Neural cell (in vitro differentiated cells): Measurements from ENCODE around the gene MEF2D. TPM values are rescaled to one million over a fixed set of nuclear protein-coding genes. Genes with fewer than 3 reads are reported as not detected.

Experiments used
- H2AFZ ChIP-seq: fragments of 200-600, 300-800 bp; sonication (generic), shearing (Covaris generic); 2 replicates; pipeline ENCODE4 v1.6.0; 2014; ENCODE audit warnings: low read depth, mild to moderate bottlenecking, antibody characterized with exemption, low read length, moderate library complexity
- H3F3A ChIP-seq: fragments of 200-600 bp; shearing (Covaris generic); 2 replicates; pipeline ENCODE4 v1.6.1; 2016; ENCODE audit warnings: mild to moderate bottlenecking, moderate library complexity, mixed read lengths, antibody characterized with exemption, low read length; ENCODE audit not compliant: insufficient read depth, poor library complexity, severe bottlenecking
- H3K27ac ChIP-seq: fragments of 200-600, 300-800 bp; sonication (generic), shearing (Covaris generic); 2 replicates; pipeline ENCODE4 v1.5.1; 2014; ENCODE audit warnings: mild to moderate bottlenecking, low read length, moderate library complexity
- H3K27me3 ChIP-seq: fragments of 300-800, 200-600 bp; sonication (generic), shearing (Covaris generic); 2 replicates; pipeline ENCODE4 v1.6.0; 2014; ENCODE audit warnings: mild to moderate bottlenecking, low read depth, low read length, moderate library complexity; ENCODE audit not compliant: insufficient read depth
- H3K36me3 ChIP-seq: fragments of 300-800, 200-600 bp; sonication (generic), shearing (Covaris generic); 2 replicates; pipeline ENCODE4 v1.5.1; 2014; ENCODE audit warnings: mild to moderate bottlenecking, antibody characterized with exemption, low read length, moderate library complexity; ENCODE audit not compliant: insufficient read depth
- H3K4me2 ChIP-seq: fragments of 300-800, 200-600 bp; sonication (generic), shearing (Covaris generic); 2 replicates; pipeline ENCODE4 v1.6.0; 2014; ENCODE audit warnings: mild to moderate bottlenecking, low read length
- H3K4me3 ChIP-seq: fragments of 300-800, 200-600 bp; sonication (generic), shearing (Covaris generic); 2 replicates; pipeline ENCODE4 v1.5.1; 2014; ENCODE audit warnings: mild to moderate bottlenecking, low read length, moderate library complexity
- H3K79me2 ChIP-seq: fragments of 200-600 bp; shearing (Covaris generic); replicated peaks from 2 replicates; pipeline ENCODE4 v1.6.0; 2014; ENCODE audit warnings: mild to moderate bottlenecking, low read length, moderate library complexity; ENCODE audit not compliant: insufficient read depth
- H3K9ac ChIP-seq: fragments of 300-800, 200-600 bp; sonication (generic), shearing (Covaris generic); 2 replicates; pipeline ENCODE4 v1.6.1; 2016; ENCODE audit warnings: mild to moderate bottlenecking, low read length, mixed read lengths
- H3K9me2 ChIP-seq: fragments of 200-600 bp; shearing (Covaris generic); 2 replicates; pipeline ENCODE4 v1.6.1; 2016; ENCODE audit warnings: mild to moderate bottlenecking, low read length, mixed read lengths; ENCODE audit not compliant: insufficient read depth
- H3K9me3 ChIP-seq: fragments of 200-600, 300-800 bp; sonication (generic), shearing (Covaris generic); 2 replicates; pipeline ENCODE4 v1.6.1; 2016; ENCODE audit warnings: mild to moderate bottlenecking, mixed run types, low read length, moderate library complexity, mixed read lengths
- H4K20me1 ChIP-seq: fragments of 200-600 bp; shearing (Covaris generic); 2 replicates; pipeline ENCODE4 v1.6.1; 2016; ENCODE audit warnings: mild to moderate bottlenecking, mixed run types; ENCODE audit not compliant: insufficient read depth
- CTCF ChIP-seq: fragments of 450-650 bp; IDR thresholded peaks from 2 replicates; pipeline ENCODE4 v1.5.1; 2014; ENCODE audit warnings: antibody characterized with exemption, mild to moderate bottlenecking, moderate library complexity; ENCODE audit not compliant: poor library complexity, severe bottlenecking
- EP300 ChIP-seq: fragments of 450-650 bp; conservative IDR thresholded peaks from 2 replicates; pipeline ENCODE4 v1.6.1; 2014; ENCODE audit warnings: antibody characterized with exemption, mild to moderate bottlenecking, moderate library complexity; ENCODE audit not compliant: poor library complexity, severe bottlenecking
- EZH2 ChIP-seq: fragments of 200-600, 300-800 bp; shearing (Covaris generic), sonication (generic); IDR thresholded peaks from 2 replicates; pipeline ENCODE4 v1.6.1; 2014; ENCODE audit warnings: antibody characterized with exemption, low read length, borderline replicate concordance, mild to moderate bottlenecking; ENCODE audit not compliant: insufficient read depth, poor library complexity, severe bottlenecking
- MXI1 ChIP-seq: fragments of 450-650 bp; conservative IDR thresholded peaks from 2 replicates; pipeline ENCODE4 v1.6.1; 2014; ENCODE audit warnings: antibody characterized with exemption, mild to moderate bottlenecking; ENCODE audit not compliant: poor library complexity, severe bottlenecking
- POLR2AphosphoS5 ChIP-seq: IDR thresholded peaks from 2 replicates; pipeline ENCODE4 v1.6.1; 2012
- RAD21 ChIP-seq: fragments of 450-650 bp; conservative IDR thresholded peaks from 2 replicates; pipeline ENCODE4 v1.6.1; 2014; ENCODE audit warnings: antibody characterized with exemption, mild to moderate bottlenecking, moderate library complexity
- REST ChIP-seq: IDR thresholded peaks from 2 replicates; pipeline ENCODE4 v1.6.1; 2012; ENCODE audit warnings: borderline replicate concordance
- SMC3 ChIP-seq: fragments of 450-650 bp; conservative IDR thresholded peaks from 2 replicates; pipeline ENCODE4 v1.6.1; 2014; ENCODE audit warnings: antibody characterized with exemption, mild to moderate bottlenecking, moderate library complexity; ENCODE audit not compliant: poor library complexity
- TAF1 ChIP-seq: IDR thresholded peaks from 2 replicates; pipeline ENCODE4 v1.6.1; 2012; ENCODE audit warnings: low read depth
- polyA plus RNA-seq: library from polyadenylated mRNA; depleted of rRNA; stranded (reverse); fragments of >200 nt; gene quantifications from 2 replicates; pipeline ENCODE4 v1.2.3, GENCODE V29; 2014

Gene MEF2D
- polyA plus RNA-seq, 1 donor from 2014 or later = 4.7 TPM

GRCh38 chr1:156445789-156446263 lies 54.7 kb downstream of the MEF2D start:
- Histone ChIP-seq H3K4me2 (no peak overlapping the region), H4K20me1 (no peaks in the 10 kb centered on the region), H3K9ac (no peak overlapping the region), H3K4me3 (no peak overlapping the region), H3K79me2 (no peaks in the 10 kb centered on the region), H3K27ac (no peak overlapping the region), H2AFZ (no peak overlapping the region), H3K9me2 (no peaks in the 10 kb centered on the region), H3F3A (no peaks in the 10 kb centered on the region), H3K9me3 (no peaks in the 10 kb centered on the region), H3K36me3 (no peaks in the 10 kb centered on the region), H3K27me3 (peaks cover 31% of the 10 kb centered on the region)
- TF ChIP-seq EZH2 (no peak), RAD21 (peak; percentile 91), CTCF (peak; percentile 91), EP300 (no peak), SMC3 (peak; percentile 97)

GRCh38 chr1:156444407-156445001 lies 56.1 kb downstream of the MEF2D start:
- H3K27me3 ChIP-seq = peaks cover 44% of the 10 kb centered on the region
- no peak overlapping the region for H3K4me3 ChIP-seq

More at GRCh38 chr1:156444407-156445001, 56.1 kb downstream of the MEF2D start:
- Histone ChIP-seq H3K79me2 (no peaks in the 10 kb centered on the region), H2AFZ (no peak overlapping the region), H4K20me1 (no peaks in the 10 kb centered on the region), H3K9me3 (no peaks in the 10 kb centered on the region), H3K4me2 (no peak overlapping the region), H3K27ac (no peak overlapping the region), H3K36me3 (no peaks in the 10 kb centered on the region), H3K9ac (no peak overlapping the region), H3F3A (no peaks in the 10 kb centered on the region), H3K9me2 (no peaks in the 10 kb centered on the region)
- TF ChIP-seq REST (no peak), MXI1 (no peak), RAD21 (peak; percentile 81), POLR2AphosphoS5 (no peak), TAF1 (no peak), EP300 (no peak), SMC3 (peak; percentile 80), CTCF (peak; percentile 75), EZH2 (no peak)
